GM11168 (cell line): ENCODE data around the gene GAL3ST2.
"Not testable (repeated sequence)": the region's sequence is repeated elsewhere in the genome, so short reads cannot be mapped to it uniquely, and the experiment has no call there.

Source experiments
- in situ Hi-C: fragments of 300-500 bp; cut with MboI; formaldehyde crosslinking; loops from one replicate; pipeline ENCODE4 v1.12.0; 2022; ENCODE audit warnings: low sequenced_read_pairs; ENCODE audit not compliant: unreplicated experiment

Gene GAL3ST2

GRCh38 chr2:241745276-241745675 is 31.3 kb upstream of the GAL3ST2 start:
- in situ Hi-C loops, result loop anchor here (10.0 kb wide), 1 partner anchor 50 kb away; no protein-coding TSS in a partner anchor

- in situ Hi-C loops, result loop anchor here (10.0 kb wide), 1 partner anchor 49 kb away; no protein-coding TSS in a partner anchor
Measured at GRCh38 chr2:241746084-241746483, 30.5 kb upstream of the GAL3ST2 start.

- in situ Hi-C loops, result loop anchor here (10.0 kb wide), 1 partner anchor 46 kb away; no protein-coding TSS in a partner anchor
Measured at GRCh38 chr2:241748468-241749256, 28.0 kb upstream of the GAL3ST2 start.

- in situ Hi-C loops, result no loop called here
Measured at GRCh38 chr2:241750076-241750840, 26.4 kb upstream of the GAL3ST2 start.

- in situ Hi-C loops, result no loop called here
Measured at GRCh38 chr2:241751152-241751551, 25.5 kb upstream of the GAL3ST2 start.

GRCh38 chr2:241751776-241752175 is 24.8 kb upstream of the GAL3ST2 start:
- in situ Hi-C loops, result no loop called here

GRCh38 chr2:241752253-241752652 is 24.4 kb upstream of the GAL3ST2 start:
- in situ Hi-C loops, result no loop called here

- in situ Hi-C loops, result no loop called here
Measured at GRCh38 chr2:241752689-241753276, 23.8 kb upstream of the GAL3ST2 start.

GRCh38 chr2:241753493-241753892 is 23.1 kb upstream of the GAL3ST2 start:
- in situ Hi-C loops, result no loop called here

- in situ Hi-C loops, result no loop called here
Measured at GRCh38 chr2:241754042-241754441, 22.6 kb upstream of the GAL3ST2 start.

GRCh38 chr2:241755166-241755565 is 21.5 kb upstream of the GAL3ST2 start:
- in situ Hi-C loops, result no loop called here

- in situ Hi-C loops, result no loop called here
Measured at GRCh38 chr2:241755777-241756176, 20.8 kb upstream of the GAL3ST2 start.

GRCh38 chr2:241759067-241759807 is 17.4 kb upstream of the GAL3ST2 start:
- in situ Hi-C loops, result no loop called here

GRCh38 chr2:241759893-241760292 is 16.7 kb upstream of the GAL3ST2 start:
- in situ Hi-C loops, result not testable (repeated sequence)

GRCh38 chr2:241760301-241760771 is 16.3 kb upstream of the GAL3ST2 start:
- in situ Hi-C loops, result no loop called here

- in situ Hi-C loops, result no loop called here
Measured at GRCh38 chr2:241762321-241762932, 14.2 kb upstream of the GAL3ST2 start.

- in situ Hi-C loops, result no loop called here
Measured at GRCh38 chr2:241762933-241763369, 13.7 kb upstream of the GAL3ST2 start.

GRCh38 chr2:241763551-241764274 is 12.9 kb upstream of the GAL3ST2 start:
- in situ Hi-C loops, result no loop called here
